Urinary bladder (tissue), 4 donors: ENCODE results near the gene LRAT. TPM values are rescaled to one million over a fixed set of nuclear protein-coding genes. Genes with fewer than 3 reads are reported as not detected.
A peak's percentile ranks its signal among the peaks of the same experiment; 100 is the strongest.
"Not testable (repeated sequence)": the region's sequence is repeated elsewhere in the genome, so short reads cannot be mapped to it uniquely, and the experiment has no call there.

Experiments
- DNase-seq: peaks from one replicate; pipeline ENCODE4 v3.0.0-alpha.2; 2015; ENCODE audit errors: extremely low spot score
- H3K27ac ChIP-seq: one replicate; pipeline ENCODE4 v1.5.1; 2013; ENCODE audit warnings: low read depth, mild to moderate bottlenecking, moderate library complexity
- H3K36me3 ChIP-seq: one replicate; pipeline ENCODE4 v1.6.1; 2013; ENCODE audit warnings: mild to moderate bottlenecking, moderate library complexity; ENCODE audit not compliant: insufficient read depth
- H3K4me1 ChIP-seq: one replicate; pipeline ENCODE4 v1.6.1; 2013; ENCODE audit warnings: mild to moderate bottlenecking, moderate library complexity; ENCODE audit not compliant: insufficient read depth
- H3K4me3 ChIP-seq: one replicate; pipeline ENCODE4 v1.5.1; 2013; ENCODE audit warnings: low read depth, low read length
- WGBS: extraction: QIAGEN DNeasy Blood & Tissue Kit; methylation state at CpG from one replicate; pipeline ENCODE4 v1.1.7; 2013; 5-methylcytosine and 5-hydroxymethylcytosine counted together
- polyA plus RNA-seq: library from polyadenylated mRNA; stranded (reverse); fragments of 200-250 nt; gene quantifications from one replicate; pipeline ENCODE4 v1.2.3, GENCODE V29; 2013
- total RNA-seq: library from RNA; depleted of rRNA; stranded (reverse); fragments of >200 nt; gene quantifications from one replicate; pipeline ENCODE4 v1.2.3, GENCODE V29; 2014
- donor health status: healthy with polysubstance abuse.
- donor health status: healthy.

Gene LRAT
- total RNA-seq (0.58 TPM), polyA plus RNA-seq (0.06 TPM)

GRCh38 chr4:154743683-154744340, at the start of gene LRAT:
TSS of gene LRAT (plus strand) at chr4:154744000. CDS start at chr4:154744327, 327 bp downstream.
- Histone ChIP-seq H3K27ac (no peak within 1 kb of the TSS), H3K4me3 (peak within 1 kb of the TSS; percentile 30), H3K4me1 (no peaks in the 10 kb centered on the region), H3K36me3 (no peaks in the 10 kb centered on the region)
- DNase-seq: no peak
- WGBS: 1% methylated on average over 55 of the region's 55 CpGs

GRCh38 chr4:154707877-154708276, 35.9 kb upstream of the LRAT start:
- 69% methylated on average over 3 of the region's 3 CpGs for WGBS
- H3K27ac ChIP-seq: no peak overlapping the region
- no peak for DNase-seq
- no peaks in the 10 kb centered on the region for H3K4me1 ChIP-seq
- no peaks in the 10 kb centered on the region for H3K36me3 ChIP-seq
- H3K4me3 ChIP-seq: no peak overlapping the region

GRCh38 chr4:154709550-154709949, 34.2 kb upstream of the LRAT start:
- H3K4me3 ChIP-seq: no peak overlapping the region
- H3K36me3 ChIP-seq: no peaks in the 10 kb centered on the region
- 35% methylated on average over 4 of the region's 4 CpGs for WGBS
- H3K27ac ChIP-seq: no peak overlapping the region
- DNase-seq: no peak
- no peaks in the 10 kb centered on the region for H3K4me1 ChIP-seq

- H3K36me3 ChIP-seq: no peaks in the 10 kb centered on the region
- DNase-seq: no peak
- no peaks in the 10 kb centered on the region for H3K4me1 ChIP-seq
- H3K27ac ChIP-seq: no peak overlapping the region
- H3K4me3 ChIP-seq: no peak overlapping the region
Measured at GRCh38 chr4:154711522-154711921, 32.3 kb upstream of the LRAT start.

GRCh38 chr4:154714339-154715040, 29.3 kb upstream of the LRAT start:
- Histone ChIP-seq H3K4me3 (no peak overlapping the region), H3K4me1 (no peaks in the 10 kb centered on the region), H3K36me3 (no peaks in the 10 kb centered on the region), H3K27ac (no peak overlapping the region)
- DNase-seq: no peak
- 48% methylated on average over 4 of the region's 4 CpGs for WGBS

GRCh38 chr4:154719087-154719486, 24.7 kb upstream of the LRAT start:
- no peaks in the 10 kb centered on the region for H3K4me1 ChIP-seq
- no peak for DNase-seq
- no peak overlapping the region for H3K27ac ChIP-seq
- 79% methylated on average over 4 of the region's 4 CpGs for WGBS
- H3K4me3 ChIP-seq: no peak overlapping the region
- H3K36me3 ChIP-seq: no peaks in the 10 kb centered on the region

GRCh38 chr4:154720123-154720522, 23.7 kb upstream of the LRAT start:
- H3K36me3 ChIP-seq: no peaks in the 10 kb centered on the region
- H3K27ac ChIP-seq: no peak overlapping the region
- no peak for DNase-seq
- no peaks in the 10 kb centered on the region for H3K4me1 ChIP-seq
- WGBS: 69% methylated on average over 2 of the region's 2 CpGs
- no peak overlapping the region for H3K4me3 ChIP-seq

GRCh38 chr4:154720618-154721267, 23.1 kb upstream of the LRAT start:
- H3K4me3 ChIP-seq: no peak overlapping the region
- H3K36me3 ChIP-seq: no peaks in the 10 kb centered on the region
- WGBS: 73% methylated on average over 3 of the region's 3 CpGs
- no peak overlapping the region for H3K27ac ChIP-seq
- no peaks in the 10 kb centered on the region for H3K4me1 ChIP-seq
- no peak for DNase-seq

- no peak overlapping the region for H3K27ac ChIP-seq
- H3K4me1 ChIP-seq: no peaks in the 10 kb centered on the region
- H3K4me3 ChIP-seq: no peak overlapping the region
- no peak for DNase-seq
- no peaks in the 10 kb centered on the region for H3K36me3 ChIP-seq
Measured at GRCh38 chr4:154722262-154722661, 21.5 kb upstream of the LRAT start.

GRCh38 chr4:154723601-154724000, 20.2 kb upstream of the LRAT start:
- not testable (repeated sequence) for H3K4me1 ChIP-seq, H3K4me3 ChIP-seq
- 80% methylated on average over 7 of the region's 7 CpGs for WGBS

GRCh38 chr4:154727540-154727939, 16.3 kb upstream of the LRAT start:
- DNase-seq: no peak
- Histone ChIP-seq H3K4me1 (no peaks in the 10 kb centered on the region), H3K36me3 (no peaks in the 10 kb centered on the region), H3K4me3 (no peak overlapping the region), H3K27ac (no peak overlapping the region)
- WGBS: 39% methylated on average over 1 of the region's 1 CpG

More at GRCh38 chr4:154723601-154724000, 20.2 kb upstream of the LRAT start:
- not testable (repeated sequence) for H3K36me3 ChIP-seq, H3K27ac ChIP-seq, DNase-seq

GRCh38 chr4:154731756-154732155, 12.0 kb upstream of the LRAT start:
- Histone ChIP-seq H3K4me3 (no peak overlapping the region), H3K4me1 (no peaks in the 10 kb centered on the region), H3K36me3 (no peaks in the 10 kb centered on the region), H3K27ac (no peak overlapping the region)
- no peak for DNase-seq

- H3K4me3 ChIP-seq: no peak overlapping the region
- WGBS: 82% methylated on average over 4 of the region's 4 CpGs
- H3K36me3 ChIP-seq: no peaks in the 10 kb centered on the region
- DNase-seq: no peak
- H3K4me1 ChIP-seq: no peaks in the 10 kb centered on the region
- no peak overlapping the region for H3K27ac ChIP-seq
Measured at GRCh38 chr4:154732669-154733068, 11.1 kb upstream of the LRAT start.

GRCh38 chr4:154736770-154737169, 7.0 kb upstream of the LRAT start:
- no peaks in the 10 kb centered on the region for H3K36me3 ChIP-seq
- no peaks in the 10 kb centered on the region for H3K4me1 ChIP-seq
- H3K27ac ChIP-seq: no peak overlapping the region
- no peak overlapping the region for H3K4me3 ChIP-seq
- no peak for DNase-seq
- 86% methylated on average over 1 of the region's 1 CpG for WGBS
